PFSK-1 (cell line): Measurements from ENCODE around the gene RETREG2.

Experiments used
- FOXP2 ChIP-seq: optimal IDR thresholded peaks from 2 replicates; pipeline ENCODE3; 2011; ENCODE audit warnings: borderline replicate concordance, control low read depth, inconsistent platforms; ENCODE audit not compliant: insufficient read depth; ENCODE audit errors: extremely low read length, extremely low read depth
- POLR2AphosphoS5 ChIP-seq: IDR thresholded peaks from 2 replicates; pipeline ENCODE4 v1.6.1; 2012; ENCODE audit warnings: low read depth, mild to moderate bottlenecking, control low read depth, low read length, moderate library complexity
- REST ChIP-seq, 2 experiments: IDR thresholded peaks; 2 replicates each; pipeline versions ENCODE4 v1.6.1 to v1.8.0; 2011 to 2012; ENCODE audit warnings: low read depth in 2 of 2, low read length in 2 of 2, control low read depth in 1 of 2, inconsistent platforms in 1 of 2, mild to moderate bottlenecking in 1 of 2, moderate library complexity in 1 of 2; ENCODE audit not compliant: insufficient read depth in 1 of 2
- SIN3A ChIP-seq: IDR thresholded peaks from 2 replicates; pipeline ENCODE4 v1.6.1; 2012; ENCODE audit warnings: mild to moderate bottlenecking, low read length, moderate library complexity, borderline replicate concordance; ENCODE audit not compliant: insufficient read depth
- TAF1 ChIP-seq: IDR thresholded peaks from 2 replicates; pipeline ENCODE4 v1.6.1; 2012; ENCODE audit warnings: low read length, control low read depth, borderline replicate concordance; ENCODE audit not compliant: insufficient read depth

The RETREG2 gene

GRCh38 chr2:219179601-219180465 lies 1.8 kb downstream of the RETREG2 start:
- TF ChIP-seq SIN3A (no peak), REST (IDR thresholded peaks at IDR 0.05; ENCODE audit: insufficient read depth in 1 of 2, low read depth in 2 of 2, low read length in 2 of 2) (no peak), FOXP2 (no peak), POLR2AphosphoS5 (no peak), TAF1 (no peak)

- TF ChIP-seq REST (IDR thresholded peaks at IDR 0.05; ENCODE audit: insufficient read depth in 1 of 2, low read depth in 2 of 2, low read length in 2 of 2) = no peak
- no peak for TF ChIP-seq POLR2AphosphoS5
- no peak for TF ChIP-seq FOXP2
- TF ChIP-seq TAF1 = no peak
- no peak for TF ChIP-seq SIN3A
Observed at GRCh38 chr2:219180961-219181360, 2.9 kb downstream of the RETREG2 start.

GRCh38 chr2:219181531-219181930 lies 3.5 kb downstream of the RETREG2 start:
- TF ChIP-seq FOXP2 (no peak), REST (IDR thresholded peaks at IDR 0.05; ENCODE audit: insufficient read depth in 1 of 2, low read depth in 2 of 2, low read length in 2 of 2) (no peak), TAF1 (no peak), POLR2AphosphoS5 (no peak), SIN3A (no peak)

- TF ChIP-seq POLR2AphosphoS5 (no peak), REST (IDR thresholded peaks at IDR 0.05; ENCODE audit: insufficient read depth in 1 of 2, low read depth in 2 of 2, low read length in 2 of 2) (no peak), FOXP2 (no peak)
Observed at GRCh38 chr2:219182331-219183150, 4.5 kb downstream of the RETREG2 start.
